Renal cortex interstitium (tissue), 11 donors: ENCODE data around the gene PPIB. TPM values are rescaled to one million over a fixed set of nuclear protein-coding genes. Genes with fewer than 3 reads are reported as not detected.
"Not testable (repeated sequence)": the region's sequence is repeated elsewhere in the genome, so short reads cannot be mapped to it uniquely, and the experiment has no call there.

ENCODE experiments used
- DNase-seq, 11 donors: peaks; one replicate each; pipeline ENCODE4 v3.0.0-alpha.2; 2013; ENCODE audit warnings: low read depth in 9 of 11, low spot score in 4 of 11; ENCODE audit errors: extremely low read depth in 1 of 11
- polyA plus RNA-seq, 3 donors: library from polyadenylated mRNA; unstranded; fragments of 120-200 nt; gene quantifications; one replicate each; pipeline ENCODE4 v1.2.1, GENCODE V29; 2013; ENCODE audit not compliant: insufficient read length in 3 of 3

Gene PPIB
- polyA plus RNA-seq, 3 donors: 519 to 625 (median 540) TPM

DNA sequence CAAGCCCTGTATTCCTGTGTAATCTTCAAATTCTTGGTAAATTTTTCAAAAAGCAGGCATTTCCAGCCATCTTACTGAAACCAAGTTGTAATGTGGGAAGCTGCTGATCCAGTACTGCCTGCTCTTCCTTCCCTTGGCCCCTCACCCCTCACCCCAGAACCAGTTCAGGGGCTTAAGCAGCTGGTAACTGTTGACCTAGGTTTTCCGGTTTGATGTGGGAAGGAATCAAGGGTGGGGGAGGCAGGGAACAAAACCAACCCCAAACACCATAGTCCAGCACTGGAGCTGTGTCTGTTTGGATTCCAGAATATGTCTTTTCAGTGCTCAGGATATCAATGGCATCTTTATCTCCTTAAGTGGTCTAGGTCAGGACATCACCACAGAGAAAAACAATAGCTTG lies 40.4 kb downstream of the PPIB start:
- no peak for DNase-seq

DNA sequence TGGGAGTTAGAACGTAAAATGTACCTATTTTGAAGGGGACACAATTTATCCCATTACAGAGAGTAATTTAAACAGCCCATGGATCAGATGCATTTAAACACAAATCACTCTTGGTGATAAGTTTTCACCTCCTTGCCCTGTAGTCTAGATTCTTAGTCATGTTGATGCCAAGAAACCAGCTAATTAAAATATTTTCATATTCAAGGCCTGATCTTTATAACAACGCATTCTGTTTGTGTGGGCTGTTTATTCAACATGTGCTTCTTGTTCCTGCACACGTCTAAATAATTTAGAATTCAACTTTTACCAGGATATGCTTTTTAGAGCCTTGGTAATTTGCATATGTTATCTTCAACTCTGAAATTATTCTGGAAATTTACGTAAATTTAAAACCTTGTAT lies 41.2 kb downstream of the PPIB start:
- no peak for DNase-seq

DNA sequence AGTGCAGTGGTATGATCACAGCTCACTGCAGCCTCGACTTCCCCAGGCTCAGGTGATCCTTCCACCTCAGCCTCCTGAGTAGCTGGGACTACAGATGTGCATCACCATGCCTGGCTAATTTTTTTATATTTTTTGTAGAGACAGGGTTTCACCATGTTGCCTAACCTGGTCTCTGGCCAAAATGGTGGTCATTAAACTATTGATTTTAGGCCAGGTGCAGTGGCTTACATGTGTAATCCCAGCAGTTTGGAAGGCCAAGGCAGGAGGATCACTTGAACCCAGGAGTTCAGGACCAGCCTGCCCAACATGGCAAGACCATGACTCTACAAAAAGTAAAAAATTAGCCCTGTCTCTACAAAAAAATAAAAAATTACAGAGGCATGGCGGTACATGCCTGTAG lies 42.5 kb downstream of the PPIB start:
- DNase-seq: not testable (repeated sequence)

DNA sequence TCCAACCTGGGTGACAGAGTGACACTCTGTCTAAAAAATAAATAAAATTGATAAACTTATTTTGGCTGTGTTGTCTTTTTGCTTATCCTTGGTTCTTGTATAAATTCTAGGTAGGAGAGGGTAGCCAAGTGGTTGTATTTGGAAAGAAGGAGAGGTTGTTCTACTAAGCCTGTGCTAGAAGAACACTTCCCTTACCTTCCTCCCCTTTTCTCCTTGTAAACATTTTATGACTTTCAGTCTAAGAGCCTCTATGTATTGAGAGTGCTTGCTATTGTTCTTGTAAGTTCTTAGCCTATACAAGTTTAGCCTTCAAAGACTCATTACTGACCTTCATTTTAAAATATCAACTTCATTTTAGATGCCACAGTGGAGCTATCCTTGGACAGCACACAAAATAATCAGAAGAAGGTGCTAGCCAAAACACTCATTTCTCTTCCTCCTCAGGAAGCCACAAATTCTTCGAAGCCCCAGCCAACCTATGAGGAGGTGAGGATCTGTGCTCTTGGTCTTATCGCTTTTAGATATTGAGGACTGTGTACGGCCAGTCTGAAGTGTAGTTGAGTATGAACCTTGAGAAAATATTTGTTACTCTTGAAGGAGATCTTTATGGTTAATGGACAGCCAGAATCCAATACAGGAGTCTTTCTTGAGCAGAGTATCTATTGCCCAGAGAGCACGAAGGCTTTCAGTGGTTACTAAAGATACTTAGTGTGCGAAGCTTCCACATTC lies 44.9 kb downstream of the PPIB start:
- no peak for DNase-seq

DNA sequence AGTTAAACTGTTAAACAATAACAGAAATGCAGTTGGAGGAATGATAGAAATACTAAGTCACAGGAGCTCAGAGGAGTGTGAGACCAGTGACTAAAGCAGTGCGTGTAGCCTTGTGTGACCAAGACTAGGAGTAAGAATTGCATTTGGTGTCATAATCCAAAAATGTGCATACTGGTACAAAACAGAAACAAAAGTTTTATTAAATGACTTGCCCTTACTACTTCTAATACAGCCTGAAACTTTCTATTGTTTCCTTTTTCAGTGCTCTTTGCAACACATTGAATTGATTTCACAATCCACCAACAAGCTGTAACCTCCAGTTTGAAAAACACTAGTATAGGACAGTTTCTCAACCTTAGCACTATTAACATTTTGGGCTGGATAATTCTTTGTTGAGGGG lies 49.9 kb downstream of the PPIB start:
- no peak for DNase-seq

DNA sequence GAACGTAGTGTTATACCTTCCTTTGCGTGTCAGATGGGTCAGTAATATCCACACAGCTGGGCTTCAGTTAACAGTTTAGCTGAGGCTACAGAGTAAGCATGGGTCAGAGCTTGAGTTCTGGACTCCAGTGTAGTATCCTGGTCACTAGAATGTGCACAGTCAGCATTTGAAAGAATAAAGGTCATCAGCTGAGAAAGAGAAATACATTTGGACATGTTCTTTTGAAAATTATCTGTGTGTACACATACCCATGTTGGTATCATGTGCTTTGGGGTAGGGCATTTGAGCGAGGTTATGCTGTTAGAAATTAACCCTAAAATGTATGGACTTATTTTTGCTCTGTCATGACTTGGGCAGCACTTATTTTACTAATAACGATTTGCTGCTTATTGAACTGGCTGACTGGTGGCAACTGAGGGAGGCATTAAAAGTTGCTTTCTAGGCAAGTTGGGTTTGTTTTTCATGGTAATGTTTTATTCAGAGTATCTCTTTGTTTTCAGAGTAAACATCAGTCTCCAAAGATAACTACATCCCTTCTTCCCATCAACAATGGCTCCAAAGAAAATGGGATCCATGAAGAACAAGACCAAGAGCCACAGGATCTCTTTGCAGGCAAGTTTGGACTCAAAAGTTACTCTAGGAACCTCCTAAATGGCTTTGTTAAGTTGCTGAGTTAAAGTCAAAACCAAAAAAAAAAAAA lies 50.6 kb downstream of the PPIB start:
- DNase-seq: peak in 1 of 11 donors; percentile 27

DNA sequence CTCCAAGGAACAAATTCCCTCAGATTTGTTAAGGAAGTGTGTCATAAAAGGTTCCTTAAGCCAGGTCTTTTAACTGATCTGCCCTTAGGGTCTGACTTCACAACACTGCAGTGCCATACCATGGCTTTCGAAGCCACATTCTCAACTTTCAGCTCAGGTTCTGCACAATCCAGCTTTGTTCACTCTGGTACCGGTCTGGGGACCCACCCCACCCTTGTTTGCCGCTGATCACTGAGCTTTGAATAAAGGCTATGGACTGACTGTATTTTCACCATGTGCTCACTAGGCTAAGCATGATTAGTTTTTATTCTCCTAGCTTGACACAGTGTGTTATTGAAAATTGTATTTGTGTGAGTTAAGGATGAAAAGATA lies 51.2 kb downstream of the PPIB start:
- DNase-seq: no peak

DNA sequence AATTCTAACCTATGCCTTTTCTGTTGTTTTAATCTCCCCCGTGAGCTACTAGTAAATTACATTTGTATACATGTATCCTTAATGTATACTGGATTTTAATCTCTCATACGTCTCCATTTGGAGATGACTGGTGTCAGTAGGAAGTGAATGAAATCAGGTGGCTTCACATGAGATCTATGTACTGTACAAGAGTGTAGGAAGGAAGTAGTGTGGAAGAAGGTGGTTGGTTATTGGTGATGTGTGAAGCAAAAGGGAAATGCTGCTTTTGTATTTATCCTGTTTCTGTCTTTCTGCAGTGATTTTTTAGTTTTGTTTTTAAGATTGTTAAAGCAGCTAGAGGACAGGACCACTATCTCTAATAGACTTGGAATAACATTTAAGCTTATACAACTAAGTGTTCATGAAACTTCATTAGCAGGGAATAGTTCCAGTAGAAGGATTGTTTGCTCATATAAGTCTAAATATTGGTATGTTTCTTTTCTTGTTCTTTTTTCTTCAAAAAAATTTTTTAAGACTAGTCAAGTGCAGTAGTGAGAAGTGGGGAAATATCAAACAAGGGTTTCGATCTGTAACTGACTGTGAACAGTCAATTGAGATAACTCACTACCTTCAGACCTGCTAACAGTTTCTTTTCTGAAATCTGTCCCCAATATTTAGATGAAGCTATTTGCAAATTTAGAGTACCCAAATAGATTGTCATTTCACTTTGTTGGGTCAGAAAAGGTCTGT lies 51.7 kb downstream of the PPIB start:
- DNase-seq: no peak

DNA sequence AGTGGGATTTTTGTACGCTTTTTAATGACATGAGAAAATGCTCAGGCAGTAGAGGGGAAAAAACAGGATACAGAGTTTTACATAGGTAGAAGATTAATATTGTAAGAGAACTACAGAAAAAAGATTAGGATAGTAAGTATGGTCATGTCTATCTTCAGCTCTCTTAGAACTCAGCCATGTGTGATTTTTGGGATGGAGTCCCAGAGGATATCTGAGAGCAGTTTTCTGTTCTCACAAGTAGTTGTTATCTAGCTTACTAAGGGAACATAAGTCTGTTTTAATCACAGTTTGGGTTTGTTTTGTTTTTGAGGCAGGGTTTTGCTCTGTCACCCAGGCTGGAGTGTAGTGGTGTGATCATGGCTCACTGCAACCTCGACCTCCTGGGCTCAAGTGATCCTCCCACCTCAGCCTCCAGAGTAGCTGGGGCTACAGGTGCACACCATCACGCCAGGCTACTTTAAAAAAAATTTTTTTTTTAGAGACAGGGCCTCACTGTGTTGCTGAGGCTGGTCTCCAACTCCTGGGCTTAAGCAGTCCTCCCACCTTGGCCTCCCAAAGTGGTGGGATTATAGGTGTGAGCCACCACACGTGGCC lies 52.6 kb downstream of the PPIB start:
- not testable (repeated sequence) for DNase-seq

DNA sequence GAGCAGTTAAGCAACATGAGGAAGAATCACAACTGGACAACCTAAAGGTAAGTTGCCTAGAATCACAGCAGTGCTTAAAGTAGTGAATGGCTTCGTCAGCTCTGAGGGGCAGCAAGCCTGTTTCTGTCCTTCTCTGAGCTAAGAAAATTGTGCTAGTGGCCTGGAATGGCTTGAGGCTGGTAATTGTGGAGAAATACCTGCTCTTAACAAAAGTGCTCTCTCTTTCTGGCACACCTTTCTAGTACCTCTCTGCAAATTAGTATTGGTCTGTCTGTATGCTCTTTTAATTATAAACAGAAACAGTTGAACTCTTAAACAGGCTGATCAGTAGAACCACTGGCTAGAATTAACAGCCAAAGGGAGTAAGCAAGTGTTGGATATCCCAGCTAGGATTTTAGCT lies 55.5 kb downstream of the PPIB start:
- no peak for DNase-seq

Other genes starting within 250 kb of the PPIB start
- 1 to 10 TPM; 5.8 to 6.4 (median 5.8) TPM for gene DAPK2, start 116.5 kb downstream of the PPIB start, polyA plus RNA-seq
- gene CIAO2A, start 69.2 kb downstream of the PPIB start, polyA plus RNA-seq: 10 to 100 TPM; 78.5 to 97.6 (median 83.7) TPM
- 100 to 1,000 TPM; 103 to 113 (median 106) TPM for gene SNX1, start 67.0 kb downstream of the PPIB start, polyA plus RNA-seq
- gene SNX22, start 11.3 kb downstream of the PPIB start, polyA plus RNA-seq: 1 to 10 TPM; 1.3 to 2.1 (median 1.6) TPM
- gene CSNK1G1, start 193.2 kb upstream of the PPIB start, polyA plus RNA-seq: 10 to 100 TPM; 20.0 to 23.8 (median 21.3) TPM
- 10 to 100 TPM; 40.8 to 52.0 (median 45.9) TPM for gene PCLAF, start 218.4 kb upstream of the PPIB start, polyA plus RNA-seq
- 10 to 100 TPM; 36.8 to 48.0 (median 45.3) TPM for gene TRIP4, start 224.8 kb upstream of the PPIB start, polyA plus RNA-seq